ENCODE data around the gene HIVEP3. TPM values are rescaled to one million over a fixed set of nuclear protein-coding genes. Genes with fewer than 3 reads are reported as not detected.

Gene HIVEP3
- total and polyA plus RNA-seq, 4 experiments from 2014 or later, result 8.2 to 12.8 (median 10.8) TPM

DNA sequence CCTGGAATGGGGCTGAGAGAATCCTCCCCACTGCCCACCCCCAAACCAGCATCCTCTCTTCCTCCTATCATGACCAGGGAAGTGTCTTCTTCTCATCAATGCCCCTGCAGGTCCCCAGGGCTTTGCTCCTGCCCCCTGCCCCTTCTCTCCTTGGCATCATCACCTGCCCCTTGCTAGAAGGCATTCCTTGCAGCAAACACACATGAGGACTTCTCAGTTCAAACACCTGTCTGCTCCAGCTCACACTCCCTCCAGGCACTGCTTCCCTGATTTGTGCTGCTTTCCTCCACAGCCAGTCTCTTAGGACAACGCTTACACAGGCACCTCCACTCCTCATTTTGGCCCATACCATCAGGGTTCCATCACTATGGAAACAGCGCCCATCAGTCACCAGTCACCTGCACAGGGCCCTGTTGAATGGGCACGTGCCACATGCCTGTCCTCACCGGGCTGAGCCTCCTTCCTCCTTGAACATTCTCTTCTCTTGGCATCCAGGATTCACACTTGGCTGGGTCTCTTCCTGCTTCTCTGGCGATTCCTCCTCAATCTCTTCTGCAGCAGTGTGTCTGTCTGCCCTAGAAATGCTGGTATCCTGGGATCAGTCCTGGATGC is 352.3 kb downstream of the HIVEP3 start:
- H3K27ac Mint-ChIP-seq, result peak overlapping the region in 1 of 7 donors; percentile 39
- H3K9me3 ChIP-seq (ENCODE audit: control insufficient read depth in 1 of 2, low read length in 2 of 2), result no peaks in the 10 kb centered on the region
- intact Hi-C loops (cut with micrococcal nuclease), result no loop called here
- H3K4me1 ChIP-seq (ENCODE audit: insufficient read depth, low read length), result no peaks in the 10 kb centered on the region
- H3K27ac ChIP-seq (ENCODE audit: low read depth, low read length), result no peak overlapping the region
- peaks cover 0 to 15% (median 8%) of the 10 kb centered on the region in 4 donors for H3K4me1 Mint-ChIP-seq
- H3K4me3 Mint-ChIP-seq, result no peak overlapping the region
- no peaks in the 10 kb centered on the region for H3K27me3 ChIP-seq (ENCODE audit: insufficient read depth, low read length)
- peaks cover 2 to 39% of the 10 kb centered on the region in 2 donors for H3K36me3 Mint-ChIP-seq
- no peak for DNase-seq
- ChIA-PET CTCF (ENCODE audit: partially characterized antibody) (no interaction called here), POLR2A (ENCODE audit: partially characterized antibody) (no interaction called here)
- no peaks in the 10 kb centered on the region for H3K27me3 Mint-ChIP-seq
- no peak overlapping the region for H3K4me3 ChIP-seq (ENCODE audit: low read length in 2 of 2)
- no peaks in the 10 kb centered on the region for H3K36me3 ChIP-seq (ENCODE audit: insufficient read depth, low read length)
- no peaks in the 10 kb centered on the region for H3K9me3 Mint-ChIP-seq

DNA sequence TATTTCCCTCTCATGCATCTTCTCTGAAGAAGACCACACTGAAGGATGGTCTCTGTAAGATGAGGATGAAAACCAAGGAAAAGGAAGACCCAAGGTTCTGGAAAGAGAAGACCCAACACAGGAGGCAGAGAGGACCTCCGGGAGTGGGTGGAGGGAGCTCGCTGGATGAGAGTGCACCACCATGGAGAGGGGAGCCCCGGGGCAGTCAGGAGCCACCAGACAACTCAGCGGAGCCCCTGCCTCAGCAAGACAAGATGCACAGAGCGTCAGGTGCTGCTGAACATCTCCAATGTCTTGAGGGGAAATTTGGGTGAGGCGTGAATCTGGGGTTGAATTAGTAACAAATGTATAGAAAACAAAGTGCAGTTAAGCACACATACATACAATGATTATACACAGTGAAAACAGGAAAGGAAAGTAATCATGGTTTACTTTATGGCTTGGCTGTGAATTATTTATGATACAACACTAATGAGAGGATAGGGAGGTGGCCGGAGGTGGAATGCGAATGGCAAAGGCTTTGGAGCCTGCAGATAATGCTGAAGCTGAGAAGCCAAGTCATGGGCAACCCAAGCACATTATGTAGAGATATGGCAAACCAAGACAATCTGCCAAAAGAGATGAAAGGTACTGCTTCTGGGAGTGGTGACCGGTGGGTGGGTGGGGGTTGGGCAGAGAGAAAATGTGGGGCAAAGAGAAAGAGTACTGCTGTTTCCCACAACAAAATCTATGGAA is 353.8 kb downstream of the HIVEP3 start:
- Histone ChIP-seq H3K27ac (ENCODE audit: low read depth, low read length) (no peak overlapping the region), H3K4me3 (ENCODE audit: low read length in 2 of 2) (no peak overlapping the region), H3K4me1 (ENCODE audit: insufficient read depth, low read length) (no peaks in the 10 kb centered on the region), H3K36me3 (ENCODE audit: insufficient read depth, low read length) (no peaks in the 10 kb centered on the region), H3K9me3 (ENCODE audit: control insufficient read depth in 1 of 2, low read length in 2 of 2) (no peaks in the 10 kb centered on the region), H3K27me3 (ENCODE audit: insufficient read depth, low read length) (no peaks in the 10 kb centered on the region)
- intact Hi-C loops (cut with micrococcal nuclease), result no loop called here
- ChIA-PET POLR2A (ENCODE audit: partially characterized antibody) (no interaction called here), CTCF (ENCODE audit: partially characterized antibody) (no interaction called here)
- H3K27me3 Mint-ChIP-seq, result no peaks in the 10 kb centered on the region
- H3K27ac Mint-ChIP-seq, result peak overlapping the region in 1 of 7 donors; percentile 7
- no peaks in the 10 kb centered on the region for H3K9me3 Mint-ChIP-seq
- H3K4me3 Mint-ChIP-seq, result no peak overlapping the region
- peaks cover 7 to 40% of the 10 kb centered on the region in 2 donors for H3K36me3 Mint-ChIP-seq
- peaks cover 0 to 13% (median 8%) of the 10 kb centered on the region in 4 donors for H3K4me1 Mint-ChIP-seq
- no peak for DNase-seq

DNA sequence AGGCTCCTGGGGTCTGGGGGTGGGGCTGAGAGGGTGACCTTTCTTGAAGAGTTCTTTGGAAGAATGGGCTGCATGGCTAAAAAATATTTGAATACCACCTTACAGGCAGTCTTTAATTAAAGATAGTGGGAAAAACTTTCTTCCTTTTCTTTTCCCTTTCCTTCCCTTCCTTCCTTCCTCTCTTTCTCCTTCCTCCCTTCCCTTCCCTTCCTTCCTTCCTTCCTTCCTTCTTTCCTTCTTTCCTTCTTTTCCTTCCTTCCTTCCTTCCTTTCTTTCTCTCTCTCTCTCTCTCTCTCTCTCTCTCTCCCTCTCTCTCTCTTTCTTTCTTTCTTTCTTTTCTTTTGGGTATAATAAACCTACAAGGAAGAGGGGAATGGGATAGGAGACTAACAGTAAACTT is 356.4 kb downstream of the HIVEP3 start:
- ChIA-PET CTCF (ENCODE audit: partially characterized antibody) (no interaction called here), POLR2A (ENCODE audit: partially characterized antibody) (no interaction called here)
- peaks cover 0 to 1% (median 0%) of the 10 kb centered on the region in 8 donors for H3K9me3 Mint-ChIP-seq
- peaks cover 10 to 37% of the 10 kb centered on the region in 2 donors for H3K36me3 Mint-ChIP-seq
- H3K4me1 ChIP-seq (ENCODE audit: insufficient read depth, low read length), result no peaks in the 10 kb centered on the region
- intact Hi-C loops (cut with micrococcal nuclease), result no loop called here
- H3K27me3 Mint-ChIP-seq, result no peaks in the 10 kb centered on the region
- H3K9me3 ChIP-seq (ENCODE audit: control insufficient read depth in 1 of 2, low read length in 2 of 2), result no peaks in the 10 kb centered on the region
- no peak for DNase-seq
- no peaks in the 10 kb centered on the region for H3K27me3 ChIP-seq (ENCODE audit: insufficient read depth, low read length)
- no peak overlapping the region for H3K4me3 ChIP-seq (ENCODE audit: low read length in 2 of 2)
- no peak overlapping the region for H3K4me3 Mint-ChIP-seq
- H3K36me3 ChIP-seq (ENCODE audit: insufficient read depth, low read length), result no peaks in the 10 kb centered on the region
- H3K27ac Mint-ChIP-seq, result no peak overlapping the region
- H3K4me1 Mint-ChIP-seq, result peaks cover 0 to 13% (median 8%) of the 10 kb centered on the region in 4 donors
- H3K27ac ChIP-seq (ENCODE audit: low read depth, low read length), result no peak overlapping the region

DNA sequence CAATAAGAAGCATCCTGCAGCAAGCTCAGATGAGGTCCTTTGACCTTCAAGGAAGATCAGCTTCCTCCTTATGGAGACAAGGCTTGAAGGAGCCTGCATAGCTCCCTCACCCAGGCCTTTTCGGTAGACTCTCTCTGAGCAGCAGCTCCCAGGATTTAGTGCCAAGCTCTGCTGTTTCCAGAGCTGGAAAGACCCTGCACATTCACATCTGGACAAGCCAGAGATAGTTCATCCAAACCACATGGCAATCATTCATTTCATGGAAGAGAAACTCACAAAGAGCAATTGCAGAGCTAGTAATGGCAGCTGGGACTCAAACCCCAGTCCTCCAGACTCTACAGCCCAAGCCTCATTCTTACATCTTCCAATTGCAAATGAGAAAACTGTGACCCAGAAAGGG is 357.8 kb downstream of the HIVEP3 start:
- no peak overlapping the region for H3K4me3 ChIP-seq (ENCODE audit: low read length in 2 of 2)
- H3K36me3 ChIP-seq (ENCODE audit: insufficient read depth, low read length), result no peaks in the 10 kb centered on the region
- no peaks in the 10 kb centered on the region for H3K4me1 ChIP-seq (ENCODE audit: insufficient read depth, low read length)
- Mint-ChIP-seq H3K36me3 (peaks cover 9 to 37% of the 10 kb centered on the region in 2 donors), H3K9me3 (peaks cover 0 to 3% (median 0%) of the 10 kb centered on the region in 8 donors), H3K27ac (no peak overlapping the region), H3K4me1 (peaks cover 0 to 10% (median 8%) of the 10 kb centered on the region in 4 donors), H3K4me3 (no peak overlapping the region), H3K27me3 (no peaks in the 10 kb centered on the region)
- no peak for DNase-seq
- intact Hi-C loops (cut with micrococcal nuclease), result no loop called here
- POLR2A ChIA-PET (ENCODE audit: partially characterized antibody), result no interaction called here
- H3K27ac ChIP-seq (ENCODE audit: low read depth, low read length), result no peak overlapping the region
- no peaks in the 10 kb centered on the region for H3K27me3 ChIP-seq (ENCODE audit: insufficient read depth, low read length)
- no peaks in the 10 kb centered on the region for H3K9me3 ChIP-seq (ENCODE audit: control insufficient read depth in 1 of 2, low read length in 2 of 2)
- CTCF ChIA-PET (ENCODE audit: partially characterized antibody), result no interaction called here

DNA sequence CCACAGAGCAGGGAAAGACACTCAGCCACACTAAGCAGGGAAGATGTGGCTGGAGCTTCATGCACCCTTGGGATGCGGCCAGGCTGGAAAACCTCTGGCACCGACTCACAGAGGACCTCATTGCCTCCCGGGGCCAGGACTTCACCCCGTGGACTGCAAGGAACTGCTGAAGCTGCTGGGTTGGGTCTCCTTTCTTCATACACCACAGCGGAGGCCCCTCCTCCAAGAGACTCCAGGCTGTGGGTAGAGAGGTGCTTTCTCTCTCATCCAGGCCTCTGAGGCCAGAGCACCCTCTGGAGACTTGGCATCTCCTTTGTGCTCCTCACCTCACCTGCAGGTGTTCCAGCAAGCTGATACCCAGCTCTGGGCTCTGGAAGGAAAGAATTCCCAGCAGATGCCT is 358.2 kb downstream of the HIVEP3 start:
- Histone ChIP-seq H3K4me3 (ENCODE audit: low read length in 2 of 2) (no peak overlapping the region), H3K9me3 (ENCODE audit: control insufficient read depth in 1 of 2, low read length in 2 of 2) (no peaks in the 10 kb centered on the region), H3K27me3 (ENCODE audit: insufficient read depth, low read length) (no peaks in the 10 kb centered on the region), H3K27ac (ENCODE audit: low read depth, low read length) (no peak overlapping the region), H3K4me1 (ENCODE audit: insufficient read depth, low read length) (no peaks in the 10 kb centered on the region), H3K36me3 (ENCODE audit: insufficient read depth, low read length) (no peaks in the 10 kb centered on the region)
- Mint-ChIP-seq H3K4me3 (no peak overlapping the region), H3K27me3 (no peaks in the 10 kb centered on the region), H3K4me1 (peaks cover 0 to 10% (median 7%) of the 10 kb centered on the region in 4 donors), H3K9me3 (peaks cover 0 to 3% (median 0%) of the 10 kb centered on the region in 8 donors), H3K36me3 (peaks cover 9 to 39% of the 10 kb centered on the region in 2 donors), H3K27ac (no peak overlapping the region)
- no peak for DNase-seq
- intact Hi-C loops (cut with micrococcal nuclease), result no loop called here
- POLR2A ChIA-PET (ENCODE audit: partially characterized antibody), result no interaction called here
- CTCF ChIA-PET (ENCODE audit: partially characterized antibody), result no interaction called here

DNA sequence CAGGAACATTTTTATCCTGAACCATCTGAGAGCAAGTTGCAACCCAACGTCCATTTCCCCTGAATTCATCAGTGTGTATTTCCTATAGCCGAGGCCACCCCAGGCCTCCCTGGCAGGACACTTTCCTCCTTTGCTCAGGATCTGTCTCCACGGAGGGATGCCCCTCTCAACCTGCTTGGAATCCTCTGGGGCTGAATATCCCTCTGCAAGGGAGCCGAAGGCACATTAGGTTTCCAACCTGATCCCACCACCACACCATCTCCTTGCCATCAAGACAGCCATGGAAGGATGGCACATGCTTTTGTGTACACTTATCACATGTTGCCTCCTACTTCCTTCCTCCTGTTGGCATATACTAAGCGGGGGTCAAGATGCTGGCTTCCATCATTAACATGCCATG is 359.4 kb downstream of the HIVEP3 start:
- ChIA-PET CTCF (ENCODE audit: partially characterized antibody) (no interaction called here), POLR2A (ENCODE audit: partially characterized antibody) (no interaction called here)
- no peaks in the 10 kb centered on the region for H3K27me3 ChIP-seq (ENCODE audit: insufficient read depth, low read length)
- no peak overlapping the region for H3K27ac ChIP-seq (ENCODE audit: low read depth, low read length)
- no peaks in the 10 kb centered on the region for H3K4me1 ChIP-seq (ENCODE audit: insufficient read depth, low read length)
- no peak overlapping the region for H3K4me3 Mint-ChIP-seq
- peaks cover 9 to 42% of the 10 kb centered on the region in 2 donors for H3K36me3 Mint-ChIP-seq
- H3K27ac Mint-ChIP-seq, result no peak overlapping the region
- H3K4me1 Mint-ChIP-seq, result peaks cover 0 to 10% (median 5%) of the 10 kb centered on the region in 4 donors
- no peaks in the 10 kb centered on the region for H3K9me3 ChIP-seq (ENCODE audit: control insufficient read depth in 1 of 2, low read length in 2 of 2)
- H3K4me3 ChIP-seq (ENCODE audit: low read length in 2 of 2), result no peak overlapping the region
- peaks cover 0 to 7% (median 0%) of the 10 kb centered on the region in 8 donors for H3K9me3 Mint-ChIP-seq
- no peaks in the 10 kb centered on the region for H3K36me3 ChIP-seq (ENCODE audit: insufficient read depth, low read length)
- intact Hi-C loops (cut with micrococcal nuclease), result no loop called here
- DNase-seq, result no peak
- no peaks in the 10 kb centered on the region for H3K27me3 Mint-ChIP-seq

DNA sequence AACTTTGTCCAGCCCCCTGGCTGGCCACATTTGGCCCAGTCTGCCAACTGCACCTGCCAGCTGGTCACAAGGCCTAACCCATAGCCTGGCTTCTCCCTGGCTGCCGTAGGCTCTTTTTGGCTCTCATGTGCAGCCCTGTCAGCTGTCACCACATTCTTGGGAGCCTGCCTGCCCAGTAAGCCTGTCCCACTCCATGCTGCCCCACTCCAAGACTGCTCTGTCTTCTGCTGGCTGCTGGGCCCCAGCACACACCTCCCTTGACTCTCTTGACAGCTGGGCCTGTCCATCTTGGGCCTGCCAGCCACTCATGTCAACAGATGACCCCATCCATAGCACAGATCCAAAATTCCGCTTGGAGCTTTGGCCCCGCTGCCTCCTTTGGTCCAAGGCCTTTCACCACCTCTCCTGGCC is 360.0 kb downstream of the HIVEP3 start:
- ChIA-PET POLR2A (ENCODE audit: partially characterized antibody) (no interaction called here), CTCF (ENCODE audit: partially characterized antibody) (no interaction called here)
- H3K9me3 Mint-ChIP-seq, result peaks cover 0 to 7% (median 3%) of the 10 kb centered on the region in 8 donors
- no peak for DNase-seq
- H3K27me3 Mint-ChIP-seq, result no peaks in the 10 kb centered on the region
- H3K4me3 Mint-ChIP-seq, result no peak overlapping the region
- no peaks in the 10 kb centered on the region for H3K9me3 ChIP-seq (ENCODE audit: control insufficient read depth in 1 of 2, low read length in 2 of 2)
- intact Hi-C loops (cut with micrococcal nuclease), result no loop called here
- H3K4me1 ChIP-seq (ENCODE audit: insufficient read depth, low read length), result no peaks in the 10 kb centered on the region
- no peak overlapping the region for H3K4me3 ChIP-seq (ENCODE audit: low read length in 2 of 2)
- no peak overlapping the region for H3K27ac Mint-ChIP-seq
- H3K36me3 Mint-ChIP-seq, result peaks cover 9 to 39% of the 10 kb centered on the region in 2 donors
- H3K36me3 ChIP-seq (ENCODE audit: insufficient read depth, low read length), result no peaks in the 10 kb centered on the region
- peaks cover 0 to 4% (median 2%) of the 10 kb centered on the region in 4 donors for H3K4me1 Mint-ChIP-seq
- no peaks in the 10 kb centered on the region for H3K27me3 ChIP-seq (ENCODE audit: insufficient read depth, low read length)
- no peak overlapping the region for H3K27ac ChIP-seq (ENCODE audit: low read depth, low read length)
